HCT116 (cell line): ENCODE results near the gene PRRT1B. TPM values are rescaled to one million over a fixed set of nuclear protein-coding genes. Genes with fewer than 3 reads are reported as not detected.

Experiments used
- ATAC-seq: fragments of 200-7000 bp; cut with Tn5 transposase; 2 replicates; pipeline ENCODE4 v1.9.1; 2020; ENCODE audit warnings: mild to moderate bottlenecking, moderate library complexity
- BruUV-seq: library from RNA; stranded (reverse); fragments of 400-500 nt; replicated peaks from 2 replicates; lab custom pipeline; 2021; lab: Mats Ljungman, UMichigan
- CTCF ChIA-PET: fragments of 300-600 bp; sonication (Branson Sonifier 250); formaldehyde crosslinking; loops from one replicate; lab custom pipeline; 2021; ENCODE audit warnings: antibody characterized with exemption; lab: Charles Lee
- POLR2A ChIA-PET: fragments of 300-600, 350-600 bp; sonication (Branson Sonifier 250); formaldehyde crosslinking; loops from one replicate; lab custom pipeline; 2021; ENCODE audit warnings: antibody characterized with exemption; lab: Charles Lee
- RAD21 ChIA-PET, 2 experiments: fragments of 300-600 bp; sonication (Branson Sonifier 250); formaldehyde crosslinking; loops; one replicate each; lab custom pipeline; 2023; ENCODE audit warnings: low total read pairs in 2 of 2; ENCODE audit not compliant: uncharacterized antibody in 2 of 2, unreplicated experiment in 2 of 2, low non-redundant PET in 1 of 2; lab: Charles Lee
- DNase-seq: peaks from one replicate; pipeline ENCODE4 v3.0.0-alpha.2; 2010; ENCODE audit warnings: low read depth, low spot score
- H2AFZ ChIP-seq: fragments of 200-600 bp; shearing (Covaris generic), sonication (generic); 2 replicates; pipeline ENCODE4 v1.6.1; 2017; ENCODE audit warnings: low read depth, mixed run types, mixed read lengths, antibody characterized with exemption, low read length; ENCODE audit not compliant: poor library complexity, severe bottlenecking
- H3K27ac ChIP-seq: 2 replicates; pipeline ENCODE4 v1.5.1; 2012; ENCODE audit warnings: low read depth, low read length
- H3K27me3 ChIP-seq: fragments of 200-600 bp; sonication (generic); 2 replicates; pipeline ENCODE4 v1.6.1; 2016; ENCODE audit warnings: mixed run types, low read length, mixed read lengths; ENCODE audit not compliant: insufficient read depth
- H3K36me3 ChIP-seq, 2 experiments: fragments of 200-500 bp in 1 of 2; fragments of 200-600 bp in 1 of 2; sonication (Bioruptor generic) in 1 of 2; sonication (generic) in 1 of 2; 2 replicates each; pipeline versions ENCODE4 v1.5.1 to v1.6.1; 2014 to 2016; ENCODE audit warnings: low read length in 2 of 2, inconsistent platforms in 1 of 2, mixed read lengths in 1 of 2, mixed run types in 1 of 2; ENCODE audit not compliant: insufficient read depth in 2 of 2, control insufficient read depth in 1 of 2
- H3K4me1 ChIP-seq, 2 experiments: fragments of 200-600 bp in 1 of 2; sonication (generic) in 1 of 2; 2 replicates each; pipeline versions ENCODE4 v1.5.1 to v1.6.1; 2012 to 2017; ENCODE audit warnings: low read length in 2 of 2, inconsistent platforms in 1 of 2, mild to moderate bottlenecking in 1 of 2, mixed read lengths in 1 of 2, mixed run types in 1 of 2, moderate library complexity in 1 of 2; ENCODE audit not compliant: insufficient read depth in 2 of 2, control insufficient read depth in 1 of 2
- H3K4me2 ChIP-seq: fragments of 200-600 bp; sonication (generic); 2 replicates; pipeline ENCODE4 v1.6.1; 2017; ENCODE audit warnings: mixed run types, low read length, mixed read lengths
- H3K4me3 ChIP-seq, 2 experiments: fragments of 200-600 bp in 1 of 2; sonication (generic) in 1 of 2; replicated peaks in 1 of 2; 2 replicates each; pipeline ENCODE4 v1.5.1; 2011 to 2016; ENCODE audit warnings: low read length in 2 of 2, control low read depth in 1 of 2, low read depth in 1 of 2, mild to moderate bottlenecking in 1 of 2, mixed read lengths in 1 of 2, mixed run types in 1 of 2
- H3K79me2 ChIP-seq: fragments of 200-600 bp; sonication (generic); 2 replicates; pipeline ENCODE4 v1.6.1; 2017; ENCODE audit warnings: mild to moderate bottlenecking, mixed run types, low read length, moderate library complexity, mixed read lengths; ENCODE audit not compliant: insufficient read depth
- H3K9ac ChIP-seq: fragments of 200-600 bp; sonication (generic); 2 replicates; pipeline ENCODE4 v1.6.1; 2016; ENCODE audit warnings: low read length, mixed read lengths
- H3K9me2 ChIP-seq: fragments of 200-600 bp; sonication (generic), shearing (Covaris generic); 2 replicates; pipeline ENCODE4 v1.6.1; 2017; ENCODE audit warnings: mixed run types, mild to moderate bottlenecking, moderate library complexity; ENCODE audit not compliant: insufficient read depth
- H3K9me3 ChIP-seq, 2 experiments: fragments of 200-500 bp in 1 of 2; fragments of 200-600 bp in 1 of 2; sonication (Bioruptor generic) in 1 of 2; sonication (generic) in 1 of 2; 2 replicates each; pipeline ENCODE4 v1.6.1; 2014 to 2017; ENCODE audit warnings: low read length in 2 of 2, mixed read lengths in 2 of 2, inconsistent platforms in 1 of 2, low read depth in 1 of 2, mild to moderate bottlenecking in 1 of 2, mixed run types in 1 of 2, moderate library complexity in 1 of 2; ENCODE audit not compliant: control insufficient read depth in 1 of 2, insufficient read depth in 1 of 2
- H4K20me1 ChIP-seq: fragments of 200-600 bp; sonication (generic), shearing (Covaris generic); 2 replicates; pipeline ENCODE4 v1.6.1; 2017; ENCODE audit warnings: mixed run types, mild to moderate bottlenecking, moderate library complexity; ENCODE audit not compliant: insufficient read depth
- CBX3 ChIP-seq: IDR thresholded peaks from 2 replicates; pipeline ENCODE4 v1.6.1; 2012; ENCODE audit warnings: low read depth
- CEBPB ChIP-seq: IDR thresholded peaks from 2 replicates; pipeline ENCODE4 v1.6.1; 2012; ENCODE audit warnings: low read depth
- EGR1 ChIP-seq: IDR thresholded peaks from 2 replicates; pipeline ENCODE4 v1.6.1; 2012; ENCODE audit warnings: low read depth
- EZH2phosphoT487 ChIP-seq: fragments of 200-600 bp; IDR thresholded peaks from 2 replicates; pipeline ENCODE4 v1.6.1; 2018; ENCODE audit warnings: antibody characterized with exemption, borderline replicate concordance
- JUND ChIP-seq: IDR thresholded peaks from 2 replicates; pipeline ENCODE4 v1.6.1; 2012
- MAX ChIP-seq: IDR thresholded peaks from 2 replicates; pipeline ENCODE4 v1.6.1; 2012
- POLR2A ChIP-seq: IDR thresholded peaks from 2 replicates; pipeline ENCODE4 v1.7.0; 2011; ENCODE audit warnings: borderline replicate concordance; ENCODE audit not compliant: insufficient read depth, insufficient read length; ENCODE audit errors: extremely low read depth
- REST ChIP-seq: IDR thresholded peaks from 2 replicates; pipeline ENCODE4 v1.6.1; 2012; ENCODE audit warnings: low read depth
- SIN3A ChIP-seq: IDR thresholded peaks from 2 replicates; pipeline ENCODE4 v1.6.1; 2012; ENCODE audit warnings: low read depth
- SP1 ChIP-seq: IDR thresholded peaks from 2 replicates; pipeline ENCODE4 v1.6.1; 2012; ENCODE audit warnings: low read depth
- SRF ChIP-seq: IDR thresholded peaks from 2 replicates; pipeline ENCODE4 v1.6.1; 2012; ENCODE audit warnings: low read depth
- TCF7L2 ChIP-seq: IDR thresholded peaks from 2 replicates; pipeline ENCODE4 v1.7.0; 2011; ENCODE audit warnings: borderline replicate concordance, inconsistent platforms; ENCODE audit not compliant: insufficient read depth, insufficient read length; ENCODE audit errors: extremely low read depth
- ZFX ChIP-seq: fragments of 450-650 bp; IDR thresholded peaks from 2 replicates; pipeline ENCODE4 v1.6.1; 2017
- intact Hi-C: fragments of 100-400 bp; cut with micrococcal nuclease; formaldehyde crosslinking; loops from 2 replicates; pipeline ENCODE4 v1.10.0; 2022
- total RNA-seq: library from RNA; stranded (reverse); gene quantifications from one replicate; pipeline ENCODE4 v1.2.1, GENCODE V29; 2021; ENCODE audit not compliant: unreplicated experiment

PRRT1B gene
- total RNA-seq, 1 experiment from 2014 or later = not detected

- no peaks in the 10 kb centered on the region for H3K9me3 ChIP-seq
- RAD21 ChIA-PET = no interaction called here
- TF ChIP-seq ZFX (no peak), SIN3A (no peak), EGR1 (no peak), JUND (no peak), SP1 (no peak), POLR2A (no peak)
- TF ChIP-seq, all 23 proteins: peak for 0
- Histone ChIP-seq H3K9me2 (no peaks in the 10 kb centered on the region), H3K4me2 (no peak overlapping the region), H3K27me3 (no peaks in the 10 kb centered on the region), H3K9ac (no peak overlapping the region), H3K79me2 (no peaks in the 10 kb centered on the region), H3K4me3 (no peak overlapping the region), H3K4me1 (no peaks in the 10 kb centered on the region), H3K27ac (no peak overlapping the region), H3K36me3 (no peaks in the 10 kb centered on the region), H2AFZ (no peak overlapping the region), H4K20me1 (no peaks in the 10 kb centered on the region)
- intact Hi-C loops = no loop called here
- DNase-seq (no peak), ATAC-seq (no peak)
- no TSS peak for BruUV-seq
- POLR2A ChIA-PET = no interaction called here
- CTCF ChIA-PET = interaction anchor here (1.5 kb wide), 1 partner anchor 146 kb away, joined by 3 read pairs; no protein-coding TSS in a partner anchor
These were observed 47.9 kb downstream of the PRRT1B start for GRCh38 chr9:131593091-131593820.

GRCh38 chr9:131593936-131594665 lies 48.8 kb downstream of the PRRT1B start:
- Histone ChIP-seq H3K79me2 (no peaks in the 10 kb centered on the region), H3K4me1 (no peaks in the 10 kb centered on the region), H3K27ac (no peak overlapping the region), H3K4me2 (no peak overlapping the region), H4K20me1 (no peaks in the 10 kb centered on the region), H3K36me3 (no peaks in the 10 kb centered on the region), H3K27me3 (no peaks in the 10 kb centered on the region), H3K9ac (no peak overlapping the region), H2AFZ (no peak overlapping the region), H3K4me3 (no peak overlapping the region), H3K9me3 (no peaks in the 10 kb centered on the region), H3K9me2 (no peaks in the 10 kb centered on the region)
- no peak for DNase-seq
- ChIA-PET POLR2A (no interaction called here), CTCF (interaction anchor here (1.5 kb wide), 1 partner anchor 145 kb away, joined by 3 read pairs; no protein-coding TSS in a partner anchor), RAD21 (no interaction called here)
- intact Hi-C loops = no loop called here
- ATAC-seq = no peak
- no TSS peak for BruUV-seq
- TF ChIP-seq MAX (no peak), TCF7L2 (no peak), JUND (no peak), CEBPB (no peak), POLR2A (no peak), CBX3 (no peak), SP1 (no peak), REST (no peak), EZH2phosphoT487 (no peak), SRF (no peak)
